ENCODE measurements around the gene CDC42SE1. TPM values are rescaled to one million over a fixed set of nuclear protein-coding genes. Genes with fewer than 3 reads are reported as not detected.

Gene CDC42SE1
- total RNA-seq, 2 donors from 2014 or later: 65.5 to 74.4 TPM

Other genes with a start within 250 kb of the CDC42SE1 start
- 10 to 100 TPM; 36.9 to 43.1 TPM for gene ARNT, start 183.0 kb downstream of the CDC42SE1 start, total RNA-seq
- not detected for gene CTXND2, start 172.5 kb downstream of the CDC42SE1 start, total RNA-seq
- 10 to 100 TPM; 35.7 to 38.9 TPM for gene SETDB1, start 133.3 kb downstream of the CDC42SE1 start, total RNA-seq
- 100 to 1,000 TPM; 179 to 205 TPM for gene CERS2, start 84.8 kb downstream of the CDC42SE1 start, total RNA-seq
- not detected for gene ANXA9, start 77.3 kb downstream of the CDC42SE1 start, total RNA-seq
- gene MINDY1, start 52.7 kb downstream of the CDC42SE1 start, total RNA-seq: 10 to 100 TPM; 43.5 to 50.4 TPM
- 10 to 100 TPM; 18.9 to 19.0 TPM for gene PRUNE1, start 51.2 kb downstream of the CDC42SE1 start, total RNA-seq
- gene BNIPL, start 23.0 kb downstream of the CDC42SE1 start, total RNA-seq: under 1 TPM; 0.61 to 0.75 TPM
- gene C1orf56, start 11.9 kb downstream of the CDC42SE1 start, total RNA-seq: 1 to 10 TPM; 3.0 to 4.1 TPM
- gene MLLT11, start 775 bp upstream of the CDC42SE1 start, total RNA-seq: under 1 TPM; 0.21 to 0.81 TPM
- 10 to 100 TPM; 14.7 to 15.8 TPM for gene GABPB2, start 11.1 kb upstream of the CDC42SE1 start, total RNA-seq
- gene SEMA6C, start 87.0 kb upstream of the CDC42SE1 start, total RNA-seq: 1 to 10 TPM; 2.7 to 2.8 TPM
- 1 to 10 TPM in 1 of 2 donors, under 1 TPM in 1; 0.40 to 2.8 TPM for gene TNFAIP8L2, start 97.0 kb upstream of the CDC42SE1 start, total RNA-seq
- gene LYSMD1, start 106.3 kb upstream of the CDC42SE1 start, total RNA-seq: 1 to 10 TPM; 6.8 to 9.2 TPM
- 10 to 100 TPM; 22.6 to 26.2 TPM for gene SCNM1, start 106.5 kb upstream of the CDC42SE1 start, total RNA-seq
- 1 to 10 TPM; 1.2 to 1.6 TPM for gene TMOD4, start 116.4 kb upstream of the CDC42SE1 start, total RNA-seq
- gene VPS72, start 130.6 kb upstream of the CDC42SE1 start, total RNA-seq: 10 to 100 TPM; 34.4 TPM
- gene PIP5K1A, start 138.9 kb upstream of the CDC42SE1 start, total RNA-seq: 10 to 100 TPM; 36.2 to 49.3 TPM
- 100 to 1,000 TPM; 103 to 105 TPM for gene PSMD4, start 195.1 kb upstream of the CDC42SE1 start, total RNA-seq
- gene ZNF687, start 222.7 kb upstream of the CDC42SE1 start, total RNA-seq: 10 to 100 TPM; 22.0 to 27.7 TPM

All from left colon (tissue), 2 donors.